GM21717 (cell line): ENCODE data around the gene HCRT.
"Not testable (repeated sequence)": the region's sequence is repeated elsewhere in the genome, so short reads cannot be mapped to it uniquely, and the experiment has no call there.

Experiments used
- ATAC-seq: cut with Tn5 transposase; IDR thresholded peaks from one replicate; pipeline ENCODE4 v1.9.1; 2021; ENCODE audit warnings: mild to moderate bottlenecking, moderate library complexity; ENCODE audit not compliant: unreplicated experiment

The HCRT gene

GRCh38 chr17:42141382-42141781 is 43.9 kb downstream of the HCRT start:
- no peak for ATAC-seq

GRCh38 chr17:42140690-42141089 is 44.6 kb downstream of the HCRT start:
- not testable (repeated sequence) for ATAC-seq

GRCh38 chr17:42138749-42139492 is 46.3 kb downstream of the HCRT start:
- no peak for ATAC-seq

GRCh38 chr17:42136654-42137051 is 48.6 kb downstream of the HCRT start:
- no peak for ATAC-seq

GRCh38 chr17:42135664-42136653 is 49.3 kb downstream of the HCRT start:
- ATAC-seq, result no peak

- no peak for ATAC-seq
Observed at GRCh38 chr17:42135151-42135550, 50.1 kb downstream of the HCRT start.
